Measurements from ENCODE around the gene TNFSF11. TPM values are rescaled to one million over a fixed set of nuclear protein-coding genes. Genes with fewer than 3 reads are reported as not detected.

Gene TNFSF11
- total RNA-seq, 1 experiment from 2014 or later, result 3.5 TPM

- no peak for DNase-seq
- no peak for TF ChIP-seq CTCF (conservative IDR thresholded peaks at IDR 0.05)
- peaks cover 2% of the 10 kb centered on the region for H3K4me1 ChIP-seq (ENCODE audit: insufficient read depth, low read length)
- no peak overlapping the region for H2BK5ac ChIP-seq (ENCODE audit: insufficient read length, low read length)
- no peaks in the 10 kb centered on the region for H3K23me2 ChIP-seq (ENCODE audit: insufficient read length, low read depth, low read length, poor library complexity, severe bottlenecking)
- no peaks in the 10 kb centered on the region for H3K79me1 ChIP-seq (ENCODE audit: insufficient read depth, low read depth, low read length, poor library complexity, severe bottlenecking)
- H3K4ac ChIP-seq (ENCODE audit: low read depth, low read length), result no peak overlapping the region
- WGBS (ENCODE audit: extremely low coverage, insufficient read length, low lambda C conversion rate), result no CpG with 5 or more reads among the region's 2 CpGs
- no peak overlapping the region for H3K4me3 Mint-ChIP-seq
- no peaks in the 10 kb centered on the region for H3K9me3 ChIP-seq (ENCODE audit: control insufficient read depth, low read depth, low read length)
- no peak overlapping the region for H2AFZ ChIP-seq (ENCODE audit: low read length)
- H3K23ac ChIP-seq (ENCODE audit: insufficient read length, low read depth, low read length), result no peak overlapping the region
- H2BK120ac ChIP-seq (ENCODE audit: low read depth, low read length, poor library complexity, severe bottlenecking), result no peak overlapping the region
- H3K14ac ChIP-seq (ENCODE audit: insufficient read depth, low read length), result no peak overlapping the region
- H4K20me1 ChIP-seq (ENCODE audit: control insufficient read depth, insufficient read depth, insufficient read length), result no peaks in the 10 kb centered on the region
- H2AK5ac ChIP-seq (ENCODE audit: insufficient read length, low read length), result no peak overlapping the region
- no peak overlapping the region for H4K8ac ChIP-seq (replicated peaks; ENCODE audit: insufficient read length, low read depth, low read length)
- peaks cover 2% of the 10 kb centered on the region; the same call in 1 of the 2 replicates for H3K27me3 Mint-ChIP-seq (ENCODE audit: low read depth)
- no peak overlapping the region for H3K27ac ChIP-seq (ENCODE audit: insufficient read length, low read depth, low read length)
- H3K9me3 Mint-ChIP-seq, result no peaks in the 10 kb centered on the region
- H4K91ac ChIP-seq (ENCODE audit: insufficient read length, low read depth, low read length), result no peak overlapping the region
- no peak overlapping the region for H3K9ac ChIP-seq (ENCODE audit: extremely low read depth, insufficient read length, low read length)
- peaks cover 12 to 15% of the 10 kb centered on the region in 2 experiments for H3K4me1 Mint-ChIP-seq
- H3K79me2 ChIP-seq (ENCODE audit: insufficient read depth, low read length), result no peaks in the 10 kb centered on the region
- H3K4me2 ChIP-seq (ENCODE audit: insufficient read depth, insufficient read length, low read length), result no peak overlapping the region
- no peak overlapping the region for H3K27ac Mint-ChIP-seq
- H3T11ph ChIP-seq (ENCODE audit: low read length), result no peak overlapping the region
- H3K56ac ChIP-seq (ENCODE audit: insufficient read length, low read depth, low read length), result no peak overlapping the region
- H2BK12ac ChIP-seq (ENCODE audit: insufficient read length, low read depth, low read length), result no peak overlapping the region
- no peaks in the 10 kb centered on the region for H3K27me3 ChIP-seq (ENCODE audit: insufficient read depth, low read length)
- no peak overlapping the region for H4K5ac ChIP-seq (ENCODE audit: insufficient read length, low read depth, low read length)
- H2BK15ac ChIP-seq (ENCODE audit: low read depth, low read length), result no peak overlapping the region
- no peak overlapping the region for H3K18ac ChIP-seq (ENCODE audit: insufficient read length, low read depth, low read length)
- H3K36me3 Mint-ChIP-seq (ENCODE audit: insufficient read depth in 1 of 3, low read depth in 3 of 3), result no peaks in the 10 kb centered on the region
- no peak overlapping the region for H2BK20ac ChIP-seq (ENCODE audit: low read depth, low read length, poor library complexity, severe bottlenecking)
Measured at GRCh38 chr13:42538996-42539395, 35.0 kb upstream of the TNFSF11 start.
